ENCODE measurements around the gene TVP23A. TPM values are rescaled to one million over a fixed set of nuclear protein-coding genes. Genes with fewer than 3 reads are reported as not detected.

The TVP23A gene
- polyA plus RNA-seq, 1 donor from 2014 or later = 9.1 TPM

DNA sequence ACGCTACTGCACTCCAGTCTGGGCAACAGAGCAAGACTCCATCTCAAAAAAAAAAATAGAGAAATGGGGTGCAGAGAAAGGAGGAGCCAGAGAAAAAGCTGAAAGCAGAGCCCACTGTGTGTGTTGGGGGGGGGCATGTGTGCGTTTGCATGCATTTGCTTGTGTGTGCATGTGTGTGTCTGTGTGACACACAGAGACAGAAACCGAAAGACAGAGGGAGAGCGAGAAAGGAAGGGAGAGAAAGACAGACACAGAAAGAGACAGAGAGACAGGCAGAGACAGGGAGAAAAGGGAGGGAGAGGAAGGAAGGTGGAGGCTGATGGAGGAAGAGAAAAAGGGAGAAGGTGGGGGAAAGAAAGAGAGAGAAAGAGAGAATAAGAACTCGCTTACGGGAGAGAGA lies 48.6 kb upstream of the TVP23A start:
- Histone ChIP-seq H3K9me2 (ENCODE audit: insufficient read depth, low read length) (no peaks in the 10 kb centered on the region), H3K4me2 (ENCODE audit: low read length) (no peak overlapping the region), H3K4me3 (ENCODE audit: low read length) (no peak overlapping the region), H3F3A (ENCODE audit: insufficient read depth, low read length, poor library complexity, severe bottlenecking) (no peaks in the 10 kb centered on the region), H3K27me3 (ENCODE audit: insufficient read depth, low read depth, low read length) (no peaks in the 10 kb centered on the region), H3K36me3 (ENCODE audit: insufficient read depth, low read length) (no peaks in the 10 kb centered on the region), H2AFZ (ENCODE audit: low read depth, low read length) (no peak overlapping the region), H3K79me2 (replicated peaks; ENCODE audit: insufficient read depth, low read length) (no peaks in the 10 kb centered on the region), H3K27ac (ENCODE audit: low read length) (no peak overlapping the region), H3K9me3 (ENCODE audit: low read length) (no peaks in the 10 kb centered on the region), H3K9ac (ENCODE audit: low read length) (no peak overlapping the region), H4K20me1 (ENCODE audit: insufficient read depth) (no peaks in the 10 kb centered on the region)
- no peak for TF ChIP-seq POLR2AphosphoS5 (IDR thresholded peaks at IDR 0.05)
- no peak for TF ChIP-seq EZH2 (IDR thresholded peaks at IDR 0.05; ENCODE audit: borderline replicate concordance, insufficient read depth, low read length, poor library complexity, severe bottlenecking)

DNA sequence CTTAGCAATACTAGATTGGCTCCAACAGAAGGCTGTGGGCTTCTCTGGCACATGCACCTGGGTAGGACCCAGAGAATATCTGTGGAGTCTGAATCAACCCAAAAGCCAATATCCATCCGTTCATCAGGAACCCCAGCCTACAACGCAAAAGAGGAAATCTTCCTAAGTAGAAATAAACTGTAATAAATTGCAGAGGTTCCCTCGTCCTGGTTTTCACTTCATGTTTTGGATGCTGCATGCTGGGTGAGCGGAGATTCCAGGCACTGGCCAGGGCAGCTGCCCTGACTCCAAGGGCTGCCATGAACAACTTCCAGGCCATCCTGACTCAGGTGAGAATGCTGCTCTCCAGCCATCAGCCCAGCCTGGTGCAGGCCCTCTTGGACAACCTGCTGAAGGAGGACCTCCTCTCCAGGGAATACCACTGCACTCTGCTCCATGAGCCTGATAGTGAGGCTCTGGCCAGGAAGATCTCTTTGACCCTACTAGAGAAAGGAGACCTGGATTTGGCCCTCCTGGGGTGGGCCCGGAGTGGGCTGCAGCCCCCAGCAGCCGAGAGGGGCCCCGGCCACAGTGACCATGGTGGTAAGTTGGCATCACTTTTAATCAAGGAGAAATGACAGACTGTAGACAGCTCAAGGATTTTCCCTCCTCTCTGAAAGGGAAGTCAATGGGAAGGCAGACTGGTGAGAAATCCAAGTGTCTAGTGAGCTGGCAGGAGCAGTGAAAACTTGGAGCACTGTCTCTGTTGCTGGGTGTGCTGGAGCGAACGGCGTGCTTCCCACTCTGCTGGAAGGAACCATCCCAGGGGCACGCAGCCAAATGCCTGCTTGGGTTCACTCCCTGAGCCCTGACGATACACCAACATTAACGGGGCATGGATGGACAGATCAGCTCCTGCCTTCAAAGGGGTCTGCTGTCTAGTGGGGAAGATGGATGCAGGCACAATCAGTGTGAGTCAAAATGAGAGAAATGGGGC lies 47.7 kb upstream of the TVP23A start:
- Histone ChIP-seq H3K9me3 (ENCODE audit: low read length) (no peaks in the 10 kb centered on the region), H3K79me2 (replicated peaks; ENCODE audit: insufficient read depth, low read length) (no peaks in the 10 kb centered on the region), H3K9ac (ENCODE audit: low read length) (no peak overlapping the region), H3K9me2 (ENCODE audit: insufficient read depth, low read length) (no peaks in the 10 kb centered on the region), H3K27ac (ENCODE audit: low read length) (no peak overlapping the region), H3K4me2 (ENCODE audit: low read length) (no peak overlapping the region), H3F3A (ENCODE audit: insufficient read depth, low read length, poor library complexity, severe bottlenecking) (no peaks in the 10 kb centered on the region), H3K36me3 (ENCODE audit: insufficient read depth, low read length) (no peaks in the 10 kb centered on the region), H4K20me1 (ENCODE audit: insufficient read depth) (no peaks in the 10 kb centered on the region), H2AFZ (ENCODE audit: low read depth, low read length) (no peak overlapping the region), H3K4me3 (ENCODE audit: low read length) (no peak overlapping the region), H3K27me3 (ENCODE audit: insufficient read depth, low read depth, low read length) (no peaks in the 10 kb centered on the region)
- TF ChIP-seq EZH2 (IDR thresholded peaks at IDR 0.05; ENCODE audit: borderline replicate concordance, insufficient read depth, low read length, poor library complexity, severe bottlenecking) (no peak), POLR2AphosphoS5 (IDR thresholded peaks at IDR 0.05) (no peak), TAF1 (IDR thresholded peaks at IDR 0.05; ENCODE audit: low read depth) (no peak), SMC3 (conservative IDR thresholded peaks at IDR 0.05; ENCODE audit: poor library complexity) (no peak), EP300 (conservative IDR thresholded peaks at IDR 0.05; ENCODE audit: poor library complexity, severe bottlenecking) (no peak), MXI1 (conservative IDR thresholded peaks at IDR 0.05; ENCODE audit: poor library complexity, severe bottlenecking) (no peak), RAD21 (conservative IDR thresholded peaks at IDR 0.05) (no peak)
- TF ChIP-seq, protein P1, sequence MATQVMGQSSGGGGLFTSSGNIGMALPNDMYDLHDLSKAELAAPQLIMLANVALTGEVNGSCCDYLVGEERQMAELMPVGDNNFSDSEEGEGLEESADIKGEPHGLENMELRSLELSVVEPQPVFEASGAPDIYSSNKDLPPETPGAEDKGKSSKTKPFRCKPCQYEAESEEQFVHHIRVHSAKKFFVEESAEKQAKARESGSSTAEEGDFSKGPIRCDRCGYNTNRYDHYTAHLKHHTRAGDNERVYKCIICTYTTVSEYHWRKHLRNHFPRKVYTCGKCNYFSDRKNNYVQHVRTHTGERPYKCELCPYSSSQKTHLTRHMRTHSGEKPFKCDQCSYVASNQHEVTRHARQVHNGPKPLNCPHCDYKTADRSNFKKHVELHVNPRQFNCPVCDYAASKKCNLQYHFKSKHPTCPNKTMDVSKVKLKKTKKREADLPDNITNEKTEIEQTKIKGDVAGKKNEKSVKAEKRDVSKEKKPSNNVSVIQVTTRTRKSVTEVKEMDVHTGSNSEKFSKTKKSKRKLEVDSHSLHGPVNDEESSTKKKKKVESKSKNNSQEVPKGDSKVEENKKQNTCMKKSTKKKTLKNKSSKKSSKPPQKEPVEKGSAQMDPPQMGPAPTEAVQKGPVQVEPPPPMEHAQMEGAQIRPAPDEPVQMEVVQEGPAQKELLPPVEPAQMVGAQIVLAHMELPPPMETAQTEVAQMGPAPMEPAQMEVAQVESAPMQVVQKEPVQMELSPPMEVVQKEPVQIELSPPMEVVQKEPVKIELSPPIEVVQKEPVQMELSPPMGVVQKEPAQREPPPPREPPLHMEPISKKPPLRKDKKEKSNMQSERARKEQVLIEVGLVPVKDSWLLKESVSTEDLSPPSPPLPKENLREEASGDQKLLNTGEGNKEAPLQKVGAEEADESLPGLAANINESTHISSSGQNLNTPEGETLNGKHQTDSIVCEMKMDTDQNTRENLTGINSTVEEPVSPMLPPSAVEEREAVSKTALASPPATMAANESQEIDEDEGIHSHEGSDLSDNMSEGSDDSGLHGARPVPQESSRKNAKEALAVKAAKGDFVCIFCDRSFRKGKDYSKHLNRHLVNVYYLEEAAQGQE (IDR thresholded peaks at IDR 0.05; ENCODE audit: borderline replicate concordance) = no peak
- TF ChIP-seq, protein P2, sequence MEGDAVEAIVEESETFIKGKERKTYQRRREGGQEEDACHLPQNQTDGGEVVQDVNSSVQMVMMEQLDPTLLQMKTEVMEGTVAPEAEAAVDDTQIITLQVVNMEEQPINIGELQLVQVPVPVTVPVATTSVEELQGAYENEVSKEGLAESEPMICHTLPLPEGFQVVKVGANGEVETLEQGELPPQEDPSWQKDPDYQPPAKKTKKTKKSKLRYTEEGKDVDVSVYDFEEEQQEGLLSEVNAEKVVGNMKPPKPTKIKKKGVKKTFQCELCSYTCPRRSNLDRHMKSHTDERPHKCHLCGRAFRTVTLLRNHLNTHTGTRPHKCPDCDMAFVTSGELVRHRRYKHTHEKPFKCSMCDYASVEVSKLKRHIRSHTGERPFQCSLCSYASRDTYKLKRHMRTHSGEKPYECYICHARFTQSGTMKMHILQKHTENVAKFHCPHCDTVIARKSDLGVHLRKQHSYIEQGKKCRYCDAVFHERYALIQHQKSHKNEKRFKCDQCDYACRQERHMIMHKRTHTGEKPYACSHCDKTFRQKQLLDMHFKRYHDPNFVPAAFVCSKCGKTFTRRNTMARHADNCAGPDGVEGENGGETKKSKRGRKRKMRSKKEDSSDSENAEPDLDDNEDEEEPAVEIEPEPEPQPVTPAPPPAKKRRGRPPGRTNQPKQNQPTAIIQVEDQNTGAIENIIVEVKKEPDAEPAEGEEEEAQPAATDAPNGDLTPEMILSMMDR (IDR thresholded peaks at IDR 0.05; ENCODE audit: poor library complexity, severe bottlenecking) = no peak
